ENCODE results near the gene ARVCF.

DNA sequence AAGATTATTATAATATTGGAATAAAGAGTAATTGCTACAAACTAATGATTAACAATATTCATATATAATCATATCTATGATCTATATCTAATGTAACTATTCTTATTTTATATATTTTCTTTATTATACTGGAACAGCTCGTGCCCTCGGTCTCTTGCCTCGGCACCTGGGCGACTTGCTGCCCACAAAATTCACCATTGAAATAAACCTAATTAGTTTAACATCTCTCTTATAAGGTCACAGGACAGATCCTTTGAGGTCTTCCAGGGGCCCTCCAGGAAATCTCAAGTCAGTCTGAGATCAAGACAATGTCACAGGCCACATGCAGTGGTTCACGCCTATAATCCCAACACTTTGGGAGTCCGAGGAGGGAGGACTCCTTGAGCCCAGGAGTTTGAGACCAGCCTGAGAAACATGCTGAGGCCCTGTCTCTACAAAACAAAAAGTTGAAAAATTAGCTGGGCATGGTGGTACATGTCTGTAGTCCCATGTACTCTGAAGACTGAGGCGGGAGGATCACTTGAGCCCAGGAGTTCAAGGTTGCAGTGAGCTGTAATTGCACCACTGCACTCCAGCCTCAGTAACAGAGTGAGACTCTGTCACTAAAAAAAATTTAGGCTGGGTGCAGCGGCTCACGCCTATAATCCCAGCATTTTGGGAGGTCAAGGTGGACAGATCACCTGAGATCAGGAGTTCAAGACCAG is 68.4 kb downstream of the ARVCF start:
- TF ChIP-seq POLR2AphosphoS5 (IDR thresholded peaks at IDR 0.05; ENCODE audit: low read depth), result no peak
- TF ChIP-seq, protein P1, sequence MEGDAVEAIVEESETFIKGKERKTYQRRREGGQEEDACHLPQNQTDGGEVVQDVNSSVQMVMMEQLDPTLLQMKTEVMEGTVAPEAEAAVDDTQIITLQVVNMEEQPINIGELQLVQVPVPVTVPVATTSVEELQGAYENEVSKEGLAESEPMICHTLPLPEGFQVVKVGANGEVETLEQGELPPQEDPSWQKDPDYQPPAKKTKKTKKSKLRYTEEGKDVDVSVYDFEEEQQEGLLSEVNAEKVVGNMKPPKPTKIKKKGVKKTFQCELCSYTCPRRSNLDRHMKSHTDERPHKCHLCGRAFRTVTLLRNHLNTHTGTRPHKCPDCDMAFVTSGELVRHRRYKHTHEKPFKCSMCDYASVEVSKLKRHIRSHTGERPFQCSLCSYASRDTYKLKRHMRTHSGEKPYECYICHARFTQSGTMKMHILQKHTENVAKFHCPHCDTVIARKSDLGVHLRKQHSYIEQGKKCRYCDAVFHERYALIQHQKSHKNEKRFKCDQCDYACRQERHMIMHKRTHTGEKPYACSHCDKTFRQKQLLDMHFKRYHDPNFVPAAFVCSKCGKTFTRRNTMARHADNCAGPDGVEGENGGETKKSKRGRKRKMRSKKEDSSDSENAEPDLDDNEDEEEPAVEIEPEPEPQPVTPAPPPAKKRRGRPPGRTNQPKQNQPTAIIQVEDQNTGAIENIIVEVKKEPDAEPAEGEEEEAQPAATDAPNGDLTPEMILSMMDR (IDR thresholded peaks at IDR 0.05; ENCODE audit: insufficient read depth, low read length), result no peak
- TF ChIP-seq, protein P2, sequence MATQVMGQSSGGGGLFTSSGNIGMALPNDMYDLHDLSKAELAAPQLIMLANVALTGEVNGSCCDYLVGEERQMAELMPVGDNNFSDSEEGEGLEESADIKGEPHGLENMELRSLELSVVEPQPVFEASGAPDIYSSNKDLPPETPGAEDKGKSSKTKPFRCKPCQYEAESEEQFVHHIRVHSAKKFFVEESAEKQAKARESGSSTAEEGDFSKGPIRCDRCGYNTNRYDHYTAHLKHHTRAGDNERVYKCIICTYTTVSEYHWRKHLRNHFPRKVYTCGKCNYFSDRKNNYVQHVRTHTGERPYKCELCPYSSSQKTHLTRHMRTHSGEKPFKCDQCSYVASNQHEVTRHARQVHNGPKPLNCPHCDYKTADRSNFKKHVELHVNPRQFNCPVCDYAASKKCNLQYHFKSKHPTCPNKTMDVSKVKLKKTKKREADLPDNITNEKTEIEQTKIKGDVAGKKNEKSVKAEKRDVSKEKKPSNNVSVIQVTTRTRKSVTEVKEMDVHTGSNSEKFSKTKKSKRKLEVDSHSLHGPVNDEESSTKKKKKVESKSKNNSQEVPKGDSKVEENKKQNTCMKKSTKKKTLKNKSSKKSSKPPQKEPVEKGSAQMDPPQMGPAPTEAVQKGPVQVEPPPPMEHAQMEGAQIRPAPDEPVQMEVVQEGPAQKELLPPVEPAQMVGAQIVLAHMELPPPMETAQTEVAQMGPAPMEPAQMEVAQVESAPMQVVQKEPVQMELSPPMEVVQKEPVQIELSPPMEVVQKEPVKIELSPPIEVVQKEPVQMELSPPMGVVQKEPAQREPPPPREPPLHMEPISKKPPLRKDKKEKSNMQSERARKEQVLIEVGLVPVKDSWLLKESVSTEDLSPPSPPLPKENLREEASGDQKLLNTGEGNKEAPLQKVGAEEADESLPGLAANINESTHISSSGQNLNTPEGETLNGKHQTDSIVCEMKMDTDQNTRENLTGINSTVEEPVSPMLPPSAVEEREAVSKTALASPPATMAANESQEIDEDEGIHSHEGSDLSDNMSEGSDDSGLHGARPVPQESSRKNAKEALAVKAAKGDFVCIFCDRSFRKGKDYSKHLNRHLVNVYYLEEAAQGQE (IDR thresholded peaks at IDR 0.05; ENCODE audit: insufficient replicate concordance, low read depth), result no peak
- TF ChIP-seq SPI1 (IDR thresholded peaks at IDR 0.05; ENCODE audit: borderline replicate concordance, low read depth), result no peak

Data from HL-60 (cell line).